OCI-LY1 (cell line): Measurements from ENCODE around the gene TOR3A.

Source experiments
- H2AFZ ChIP-seq: fragments of 200-600 bp; sonication (generic), shearing (Covaris generic); 2 replicates; pipeline ENCODE4 v1.6.0; 2014; ENCODE audit warnings: antibody characterized with exemption, mild to moderate bottlenecking, low read length
- H3F3A ChIP-seq: fragments of 200-600 bp; sonication (generic), shearing (Covaris generic); 2 replicates; pipeline ENCODE4 v1.6.0; 2014; ENCODE audit warnings: mild to moderate bottlenecking, antibody characterized with exemption, low read length, moderate library complexity; ENCODE audit not compliant: insufficient read depth
- H3K27ac ChIP-seq: fragments of 200-600 bp; sonication (generic); 2 replicates; pipeline ENCODE4 v1.5.1; 2014; ENCODE audit warnings: low read length, mixed run types, mild to moderate bottlenecking, low read depth; ENCODE audit not compliant: poor library complexity, severe bottlenecking
- H3K27me3 ChIP-seq: fragments of 200-600 bp; sonication (generic); 2 replicates; pipeline ENCODE4 v1.6.0; 2014; ENCODE audit warnings: antibody characterized with exemption, mild to moderate bottlenecking, low read length, moderate library complexity; ENCODE audit not compliant: insufficient read depth
- H3K36me3 ChIP-seq: fragments of 200-600 bp; sonication (generic); 2 replicates; pipeline ENCODE4 v1.6.1; 2014; ENCODE audit warnings: mild to moderate bottlenecking, antibody characterized with exemption, low read length, moderate library complexity, mixed read lengths; ENCODE audit not compliant: insufficient read depth
- H3K4me1 ChIP-seq: fragments of 200-600 bp; sonication (generic); 2 replicates; pipeline ENCODE4 v1.5.1; 2014; ENCODE audit warnings: mild to moderate bottlenecking, low read length, moderate library complexity; ENCODE audit not compliant: insufficient read depth, severe bottlenecking
- H3K4me2 ChIP-seq: fragments of 200-600 bp; sonication (generic), shearing (Covaris generic); 2 replicates; pipeline ENCODE4 v1.6.1; 2014; ENCODE audit warnings: low read length
- H3K4me3 ChIP-seq: fragments of 200-600 bp; sonication (generic); 2 replicates; pipeline ENCODE4 v1.5.1; 2014; ENCODE audit warnings: low read length, low read depth, mild to moderate bottlenecking, mixed read lengths; ENCODE audit not compliant: poor library complexity, severe bottlenecking
- H3K79me2 ChIP-seq: fragments of 200-600 bp; shearing (Covaris generic); 2 replicates; pipeline ENCODE4 v1.6.1; 2016; ENCODE audit warnings: mixed run types, low read length, mixed read lengths; ENCODE audit not compliant: insufficient read depth
- H3K9ac ChIP-seq: fragments of 200-600 bp; sonication (generic), shearing (Covaris generic); 2 replicates; pipeline ENCODE4 v1.6.1; 2014; ENCODE audit warnings: mild to moderate bottlenecking, low read length, mixed read lengths
- H3K9me2 ChIP-seq: fragments of 200-600 bp; sonication (generic), shearing (Covaris generic); 2 replicates; pipeline ENCODE4 v1.6.1; 2014; ENCODE audit warnings: low read depth, mild to moderate bottlenecking, low read length, mixed read lengths
- H3K9me3 ChIP-seq: fragments of 200-600 bp; shearing (Covaris generic); 2 replicates; pipeline ENCODE4 v1.6.1; 2014; ENCODE audit warnings: low read length, mixed read lengths
- H4K20me1 ChIP-seq: fragments of 200-600 bp; sonication (generic), shearing (Covaris generic); 2 replicates; pipeline ENCODE4 v1.6.0; 2016; ENCODE audit warnings: mild to moderate bottlenecking, low read length; ENCODE audit not compliant: insufficient read depth
- CTCF ChIP-seq: fragments of 200-600 bp; sonication (generic), shearing (Covaris generic); IDR thresholded peaks from 2 replicates; pipeline ENCODE4 v1.5.1; 2017; ENCODE audit warnings: mild to moderate bottlenecking, antibody characterized with exemption, low read length, moderate library complexity, mixed read lengths
- EZH2 ChIP-seq: fragments of 200-600 bp; sonication (generic), shearing (Covaris generic); IDR thresholded peaks from 2 replicates; pipeline ENCODE4 v1.8.0; 2017; ENCODE audit warnings: borderline replicate concordance, mixed run types, mild to moderate bottlenecking, antibody characterized with exemption, low read length, moderate library complexity, mixed read lengths

TOR3A gene

DNA sequence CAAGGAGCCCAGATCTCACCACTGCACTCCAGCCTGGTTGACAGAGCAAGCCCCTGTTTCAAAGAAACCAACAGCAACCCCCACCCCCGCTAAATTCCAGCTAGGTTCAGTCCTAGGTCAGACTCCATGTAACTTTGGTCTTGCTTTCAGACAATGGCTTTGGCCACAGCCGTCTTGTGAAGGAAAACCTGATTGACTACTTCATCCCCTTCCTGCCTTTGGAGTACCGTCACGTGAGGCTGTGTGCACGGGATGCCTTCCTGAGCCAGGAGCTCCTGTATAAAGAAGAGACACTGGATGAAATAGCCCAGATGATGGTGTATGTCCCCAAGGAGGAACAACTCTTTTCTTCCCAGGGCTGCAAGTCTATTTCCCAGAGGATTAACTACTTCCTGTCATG lies 12.9 kb downstream of the TOR3A start:
- no peaks in the 10 kb centered on the region for H3K27me3 ChIP-seq
- no peak overlapping the region for H3K27ac ChIP-seq
- no peaks in the 10 kb centered on the region for H4K20me1 ChIP-seq
- no peak overlapping the region for H3K9ac ChIP-seq
- no peak for TF ChIP-seq EZH2
- no peak for TF ChIP-seq CTCF
- no peak overlapping the region for H3K4me2 ChIP-seq
- no peaks in the 10 kb centered on the region for H3K4me1 ChIP-seq
- H3K79me2 ChIP-seq: no peaks in the 10 kb centered on the region
- peaks cover 80% of the 10 kb centered on the region for H3K36me3 ChIP-seq
- H3K4me3 ChIP-seq: no peak overlapping the region
- no peak overlapping the region for H2AFZ ChIP-seq
- no peaks in the 10 kb centered on the region for H3K9me3 ChIP-seq
- no peaks in the 10 kb centered on the region for H3K9me2 ChIP-seq
- H3F3A ChIP-seq: no peaks in the 10 kb centered on the region

- TF ChIP-seq EZH2: no peak
- TF ChIP-seq CTCF: no peak
- no peaks in the 10 kb centered on the region for H3K4me1 ChIP-seq
- no peak overlapping the region for H3K27ac ChIP-seq
- H3K36me3 ChIP-seq: peaks cover 76% of the 10 kb centered on the region
- no peaks in the 10 kb centered on the region for H4K20me1 ChIP-seq
- H3K9ac ChIP-seq: no peak overlapping the region
- no peaks in the 10 kb centered on the region for H3K79me2 ChIP-seq
- H3K4me2 ChIP-seq: no peak overlapping the region
- no peak overlapping the region for H2AFZ ChIP-seq
- H3K27me3 ChIP-seq: no peaks in the 10 kb centered on the region
- H3K4me3 ChIP-seq: no peak overlapping the region
- H3K9me3 ChIP-seq: no peaks in the 10 kb centered on the region
- no peaks in the 10 kb centered on the region for H3K9me2 ChIP-seq
- no peaks in the 10 kb centered on the region for H3F3A ChIP-seq
Measured at GRCh38 chr1:179095377-179095776, 13.5 kb downstream of the TOR3A start.

- no peaks in the 10 kb centered on the region for H3K4me1 ChIP-seq
- no peak overlapping the region for H3K27ac ChIP-seq
- H4K20me1 ChIP-seq: no peaks in the 10 kb centered on the region
- no peak overlapping the region for H3K4me2 ChIP-seq
- H3K9me3 ChIP-seq: no peaks in the 10 kb centered on the region
- H3K36me3 ChIP-seq: peaks cover 71% of the 10 kb centered on the region
- no peaks in the 10 kb centered on the region for H3K27me3 ChIP-seq
- TF ChIP-seq CTCF: no peak
- no peak for TF ChIP-seq EZH2
- no peaks in the 10 kb centered on the region for H3F3A ChIP-seq
- no peaks in the 10 kb centered on the region for H3K79me2 ChIP-seq
- H3K9ac ChIP-seq: no peak overlapping the region
- no peak overlapping the region for H2AFZ ChIP-seq
- H3K4me3 ChIP-seq: no peak overlapping the region
- H3K9me2 ChIP-seq: no peaks in the 10 kb centered on the region
Measured at GRCh38 chr1:179095924-179096323, 14.1 kb downstream of the TOR3A start.
